Liver (tissue), 3 donors: ENCODE measurements around the gene OXCT1.

Experiments used
- ATF3 ChIP-seq: IDR thresholded peaks from 2 replicates; pipeline ENCODE4 v1.6.1; 2016; ENCODE audit warnings: antibody characterized with exemption
- CTCF ChIP-seq: fragments of 150-350 bp; IDR thresholded peaks from 2 replicates; pipeline ENCODE4 v1.5.1; 2017; ENCODE audit warnings: improper control_type of control experiment, low read depth, low read length; ENCODE audit not compliant: missing input control
- HNF4A ChIP-seq, 2 donors: conservative IDR thresholded peaks; 2 replicates each; pipeline ENCODE4 v1.6.1; 2016; ENCODE audit warnings: antibody characterized with exemption in 2 of 2, mild to moderate bottlenecking in 2 of 2
- JUND ChIP-seq, 2 donors: IDR thresholded peaks; 2 replicates each; pipeline ENCODE4 v1.6.1; 2016; ENCODE audit warnings: antibody characterized with exemption in 2 of 2
- donor health status: healthy.
- donor health status: healthy.

GRCh38 chr5:41808294-41808693, 61.9 kb downstream of the OXCT1 start:
- TF ChIP-seq CTCF (no peak), HNF4A (conservative IDR thresholded peaks at IDR 0.05) (no peak), JUND (IDR thresholded peaks at IDR 0.05) (no peak), ATF3 (no peak)
